Endodermal cell (in vitro differentiated cells): ENCODE data around the gene PLPPR1. TPM values are rescaled to one million over a fixed set of nuclear protein-coding genes. Genes with fewer than 3 reads are reported as not detected.

Experiments used
- DNase-seq: peaks from one replicate; pipeline ENCODE4 v3.0.0-alpha.2; 2017
- H3K27ac ChIP-seq: 2 replicates; pipeline ENCODE4 v1.5.1; 2013; ENCODE audit warnings: mild to moderate bottlenecking, low read depth, low read length, moderate library complexity
- H3K27me3 ChIP-seq: 2 replicates; pipeline ENCODE4 v1.6.1; 2013; ENCODE audit warnings: mild to moderate bottlenecking, low read length, moderate library complexity; ENCODE audit not compliant: insufficient read depth, control insufficient read depth, poor library complexity, severe bottlenecking
- H3K36me3 ChIP-seq: 2 replicates; pipeline ENCODE4 v1.7.0; 2013; ENCODE audit warnings: mild to moderate bottlenecking, low read length, moderate library complexity; ENCODE audit not compliant: control insufficient read depth, insufficient read depth
- H3K4me1 ChIP-seq: one replicate; pipeline ENCODE4 v1.7.0; 2013; ENCODE audit warnings: low read length; ENCODE audit not compliant: control insufficient read depth, insufficient read depth
- H3K4me3 ChIP-seq: 2 replicates; pipeline ENCODE4 v1.5.1; 2013; ENCODE audit warnings: mild to moderate bottlenecking, low read length, moderate library complexity
- H3K9ac ChIP-seq: 2 replicates; pipeline ENCODE4 v1.6.1; 2013; ENCODE audit warnings: mild to moderate bottlenecking, low read length, moderate library complexity; ENCODE audit not compliant: poor library complexity, severe bottlenecking; ENCODE audit errors: extremely low read depth
- H3K9me3 ChIP-seq: 2 replicates; pipeline ENCODE4 v1.6.1; 2013; ENCODE audit warnings: mild to moderate bottlenecking, low read length, moderate library complexity; ENCODE audit not compliant: control insufficient read depth
- H3K27ac Mint-ChIP-seq: 2 replicates; pipeline ENCODE4 v1.8.0; 2020; ENCODE audit warnings: mixed read lengths
- H3K27me3 Mint-ChIP-seq: 2 replicates; pipeline ENCODE4 v1.8.0; 2021; ENCODE audit warnings: mild to moderate bottlenecking, mixed read lengths; ENCODE audit not compliant: insufficient read depth
- H3K36me3 Mint-ChIP-seq: 2 replicates; pipeline ENCODE4 v1.8.0; 2020; ENCODE audit warnings: low read depth, mixed read lengths
- H3K4me1 Mint-ChIP-seq: 2 replicates; pipeline ENCODE4 v1.8.0; 2020; ENCODE audit warnings: mixed read lengths
- H3K4me3 Mint-ChIP-seq: 2 replicates; pipeline ENCODE4 v1.8.0; 2020; ENCODE audit warnings: mild to moderate bottlenecking, moderate library complexity, mixed read lengths
- H3K9me3 Mint-ChIP-seq: 2 replicates; pipeline ENCODE4 v1.8.0; 2020; ENCODE audit warnings: mild to moderate bottlenecking, mixed read lengths
- CTCF ChIP-seq: fragments of 200-600 bp; sonication (generic); conservative IDR thresholded peaks from 2 replicates; pipeline ENCODE4 v1.5.0; 2021; ENCODE audit warnings: antibody characterized with exemption, mild to moderate bottlenecking
- WGBS, 2 experiments: methylation state at CpG; one replicate each; pipeline versions ENCODE4 v1.1.5 to v1.1.7; 2013; ENCODE audit warnings: missing lambda C conversion rate in 2 of 2, mixed read lengths in 1 of 2; ENCODE audit not compliant: insufficient coverage in 1 of 2, insufficient read length in 1 of 2; 5-methylcytosine and 5-hydroxymethylcytosine counted together
- total RNA-seq, 2 donors: library from RNA; stranded (reverse); fragmentation: NEBNext Ultra II Directional in 1 of 2; extraction: Animal tissue kit (Norgen Biotek cat#: 25700) in 1 of 2; gene quantifications; 2 replicates in 1 of 2; 3 replicates in 1 of 2; pipeline ENCODE4 v1.2.1, GENCODE V29; 2021

PLPPR1 gene
- total RNA-seq, 2 donors from 2014 or later = 1.5 to 4.6 TPM

DNA sequence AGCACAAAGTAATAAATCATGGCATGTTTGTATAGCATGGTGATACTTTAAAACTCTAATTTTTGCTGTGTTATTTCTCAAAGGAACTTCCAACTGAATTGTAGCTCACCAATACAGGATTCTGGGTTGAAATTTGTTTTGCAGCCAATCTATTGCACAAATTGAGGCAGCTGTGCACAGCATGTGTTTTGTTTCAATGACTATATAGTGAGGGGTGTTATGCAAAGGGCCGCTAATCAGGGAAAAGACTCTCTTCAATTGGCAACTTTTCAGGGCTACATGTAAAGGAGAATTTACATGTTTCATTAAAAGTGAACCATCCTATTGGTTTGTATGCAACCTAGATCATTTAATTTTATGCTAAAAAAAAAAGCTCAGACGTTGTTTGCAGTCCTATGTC, 44.6 kb downstream of the PLPPR1 start:
- Mint-ChIP-seq H3K36me3 (no peaks in the 10 kb centered on the region), H3K27me3 (peaks cover 8% of the 10 kb centered on the region), H3K9me3 (no peaks in the 10 kb centered on the region), H3K4me3 (no peak overlapping the region), H3K4me1 (peaks cover 46% of the 10 kb centered on the region), H3K27ac (no peak overlapping the region)
- no peak for TF ChIP-seq CTCF
- H3K4me3 ChIP-seq = no peak overlapping the region
- H3K36me3 ChIP-seq = no peaks in the 10 kb centered on the region
- H3K27me3 ChIP-seq = peaks cover 5% of the 10 kb centered on the region
- DNase-seq = no peak
- H3K4me1 ChIP-seq = no peaks in the 10 kb centered on the region
- WGBS, 2 experiments = 49 to 86% methylated on average over 1 to 2 of the region's 2 CpGs
- no peak overlapping the region for H3K9ac ChIP-seq
- no peaks in the 10 kb centered on the region for H3K9me3 ChIP-seq
- no peak overlapping the region for H3K27ac ChIP-seq

DNA sequence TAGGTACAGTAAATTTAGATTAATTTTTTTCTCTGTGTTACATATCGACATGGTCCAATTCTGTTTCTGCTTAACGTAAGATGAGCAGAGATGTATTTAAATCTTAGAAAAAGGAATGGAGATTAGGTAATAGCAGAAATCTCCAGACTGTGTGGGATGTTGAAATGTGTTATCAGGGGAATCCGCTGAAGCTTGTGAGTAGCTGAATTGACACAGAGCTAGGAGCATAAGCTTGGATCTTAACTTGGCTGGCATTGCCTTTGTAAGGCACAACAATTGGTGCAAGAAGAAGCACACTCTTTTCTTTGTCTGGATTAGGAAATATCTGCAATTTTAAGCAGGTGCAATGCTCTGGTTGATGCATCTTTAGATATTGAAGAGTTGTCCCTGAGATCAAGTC, 53.1 kb downstream of the PLPPR1 start:
- WGBS, 2 experiments = 89 to 93% methylated on average over 3 of the region's 3 CpGs

GRCh38 chr9:101083448-101084202, 55.1 kb downstream of the PLPPR1 start:
- Mint-ChIP-seq H3K27me3 (no peaks in the 10 kb centered on the region), H3K36me3 (no peaks in the 10 kb centered on the region), H3K4me3 (no peak overlapping the region), H3K9me3 (no peaks in the 10 kb centered on the region), H3K4me1 (peaks cover 15% of the 10 kb centered on the region), H3K27ac (no peak overlapping the region)
- no peak overlapping the region for H3K27ac ChIP-seq
- H3K4me1 ChIP-seq = no peaks in the 10 kb centered on the region
- H3K36me3 ChIP-seq = no peaks in the 10 kb centered on the region
- no peak for TF ChIP-seq CTCF
- WGBS, 2 experiments = 93% methylated on average over 3 of the region's 5 CpGs; no CpG with 5 or more reads in 1 of the 2 experiments
- H3K27me3 ChIP-seq = no peaks in the 10 kb centered on the region
- no peak for DNase-seq
- H3K4me3 ChIP-seq = no peak overlapping the region
- H3K9ac ChIP-seq = no peak overlapping the region
- no peaks in the 10 kb centered on the region for H3K9me3 ChIP-seq

More for the DNA sequence above, 53.1 kb downstream of the PLPPR1 start:
- Mint-ChIP-seq H3K27ac (no peak overlapping the region), H3K9me3 (no peaks in the 10 kb centered on the region), H3K27me3 (peaks cover 4% of the 10 kb centered on the region), H3K36me3 (no peaks in the 10 kb centered on the region), H3K4me3 (no peak overlapping the region), H3K4me1 (peaks cover 5% of the 10 kb centered on the region)
- Histone ChIP-seq H3K9ac (no peak overlapping the region), H3K36me3 (no peaks in the 10 kb centered on the region), H3K27ac (no peak overlapping the region), H3K4me3 (no peak overlapping the region), H3K4me1 (no peaks in the 10 kb centered on the region), H3K9me3 (no peaks in the 10 kb centered on the region), H3K27me3 (no peaks in the 10 kb centered on the region)
- no peak for TF ChIP-seq CTCF
- DNase-seq = no peak
